Stimulated activated CD4-positive, alpha-beta T cell treated with anti-CD3 and anti-CD28 coated beads, TNF-alpha, amount 100 ng/mL, for 4 hours (primary cell): ENCODE data around the gene CMC1.

Experiments used
- DNase-seq, 3 experiments: peaks; one replicate each; pipeline ENCODE4 v3.0.0-alpha.2; 2020; ENCODE audit warnings: low read depth in 3 of 3

CMC1 gene

DNA sequence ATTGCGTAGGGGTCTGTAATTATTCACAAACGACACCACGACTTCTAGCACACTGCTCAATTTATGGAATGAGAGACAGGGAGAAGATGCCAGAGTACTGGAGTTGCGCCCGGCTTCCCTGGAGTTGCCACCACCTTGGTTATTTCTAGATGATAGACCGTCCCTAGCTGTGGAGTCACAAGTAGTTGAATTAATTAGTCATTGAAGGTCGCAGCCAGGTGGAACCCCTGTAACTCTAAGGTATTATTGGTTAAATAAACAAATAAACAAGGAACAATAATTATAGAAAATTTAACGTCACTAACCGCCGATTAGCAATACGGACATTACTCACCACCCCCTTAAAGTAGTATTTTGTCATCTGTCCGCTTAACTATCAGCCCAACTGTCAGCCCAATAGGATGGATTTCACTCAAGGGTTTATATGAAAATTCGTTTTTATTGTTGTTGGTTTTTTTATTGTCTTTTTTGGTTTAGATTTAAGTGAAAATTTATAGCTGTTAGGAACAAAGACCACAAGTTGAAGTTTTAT lies 108.1 kb downstream of the CMC1 start:
- DNase-seq: no peak
